SK-N-SH (cell line): ENCODE data around the gene DPAGT1. TPM values are rescaled to one million over a fixed set of nuclear protein-coding genes. Genes with fewer than 3 reads are reported as not detected.
A peak's percentile ranks its signal among the peaks of the same experiment; 100 is the strongest.

Experiments used
- CTCF ChIA-PET: fragments of 300-600, 350-600 bp; formaldehyde crosslinking; extraction: SDS; loops from one replicate; lab custom pipeline; 2021; lab: Yijun Ruan, JAX
- POLR2A ChIA-PET: fragments of 350-600 bp; sonication (Branson Sonifier 250); formaldehyde crosslinking; extraction: SDS; loops from one replicate; lab custom pipeline; 2020; ENCODE audit warnings: antibody characterized with exemption, inconsistent platforms; lab: Yijun Ruan, JAX
- DNase-seq: peaks from one replicate; pipeline ENCODE4 v3.0.0; 2012
- H2AFZ ChIP-seq: fragments of 200-600 bp; sonication (generic); 2 replicates; pipeline ENCODE4 v1.8.1; 2016; ENCODE audit warnings: antibody characterized with exemption, mild to moderate bottlenecking, low read depth
- H3F3A ChIP-seq: fragments of 200-600 bp; sonication (generic); replicated peaks from 2 replicates; pipeline ENCODE3; 2016; ENCODE audit warnings: antibody characterized with exemption, mild to moderate bottlenecking; ENCODE audit not compliant: insufficient read depth
- H3K27ac ChIP-seq, 2 experiments: fragments of 200-500 bp in 1 of 2; fragments of 200-600 bp in 1 of 2; sonication (Bioruptor generic) in 1 of 2; sonication (generic), shearing (Covaris generic) in 1 of 2; 2 replicates each; pipeline versions ENCODE4 v1.5.1 to v1.6.1; 2014 to 2016; ENCODE audit warnings: low read depth in 2 of 2, inconsistent platforms in 1 of 2, low read length in 1 of 2, mild to moderate bottlenecking in 1 of 2, mixed read lengths in 1 of 2
- H3K27me3 ChIP-seq: fragments of 200-600 bp; sonication (generic), shearing (Covaris generic); 2 replicates; pipeline ENCODE4 v1.6.1; 2016; ENCODE audit warnings: mixed run types; ENCODE audit not compliant: insufficient read depth
- H3K36me3 ChIP-seq, 2 experiments: fragments of 200-500 bp in 1 of 2; fragments of 200-600 bp in 1 of 2; sonication (Bioruptor generic) in 1 of 2; sonication (generic) in 1 of 2; replicated peaks in 1 of 2; 2 replicates each; pipeline versions ENCODE3 to v1.5.1; 2014 to 2016; ENCODE audit warnings: low read length in 1 of 2, mild to moderate bottlenecking in 1 of 2; ENCODE audit not compliant: insufficient read depth in 2 of 2, control insufficient read depth in 1 of 2
- H3K4me1 ChIP-seq, 2 experiments: fragments of 200-500 bp in 1 of 2; fragments of 200-600 bp in 1 of 2; sonication (Bioruptor generic) in 1 of 2; sonication (generic), shearing (Covaris generic) in 1 of 2; 2 replicates each; pipeline versions ENCODE4 v1.5.1 to v1.6.1; 2014 to 2016; ENCODE audit warnings: low read depth in 1 of 2, low read length in 1 of 2, mixed run types in 1 of 2; ENCODE audit not compliant: insufficient read depth in 2 of 2, control insufficient read depth in 1 of 2
- H3K4me2 ChIP-seq: fragments of 200-600 bp; sonication (generic), shearing (Covaris generic); 2 replicates; pipeline ENCODE4 v1.6.1; 2017; ENCODE audit warnings: mixed run types
- H3K4me3 ChIP-seq, 2 experiments: fragments of 200-500 bp in 1 of 2; fragments of 200-600 bp in 1 of 2; sonication (Bioruptor generic) in 1 of 2; sonication (generic), shearing (Covaris generic) in 1 of 2; 2 replicates each; pipeline versions ENCODE4 v1.5.1 to v1.8.1; 2014 to 2016; ENCODE audit warnings: low read depth in 2 of 2, inconsistent platforms in 1 of 2, low read length in 1 of 2, mild to moderate bottlenecking in 1 of 2, mixed read lengths in 1 of 2, moderate library complexity in 1 of 2
- H3K79me2 ChIP-seq: fragments of 200-600 bp; sonication (generic); 2 replicates; pipeline ENCODE4 v1.8.1; 2017; ENCODE audit warnings: mild to moderate bottlenecking; ENCODE audit not compliant: insufficient read depth
- H3K9ac ChIP-seq: fragments of 200-600 bp; sonication (generic); 2 replicates; pipeline ENCODE4 v1.6.1; 2017; ENCODE audit warnings: mixed run types
- H3K9me2 ChIP-seq: fragments of 200-600 bp; sonication (generic); 2 replicates; pipeline ENCODE4 v1.6.1; 2017; ENCODE audit warnings: mixed run types
- H3K9me3 ChIP-seq: fragments of 200-600 bp; sonication (generic); 2 replicates; pipeline ENCODE4 v1.6.1; 2017; ENCODE audit warnings: mixed run types, mild to moderate bottlenecking, moderate library complexity
- H4K20me1 ChIP-seq: fragments of 200-600 bp; sonication (generic); 2 replicates; pipeline ENCODE4 v1.6.1; 2017; ENCODE audit warnings: mild to moderate bottlenecking, mixed run types; ENCODE audit not compliant: insufficient read depth
- CTCF ChIP-seq: fragments of 200-600 bp; sonication (generic); IDR thresholded peaks from 2 replicates; pipeline ENCODE4 v1.6.1; 2017; ENCODE audit warnings: antibody characterized with exemption, mild to moderate bottlenecking, moderate library complexity
- FOSL2 ChIP-seq: IDR thresholded peaks from 2 replicates; pipeline ENCODE4 v1.4.0; 2012; ENCODE audit warnings: low read depth, mild to moderate bottlenecking, moderate library complexity, borderline replicate concordance
- GATA2 ChIP-seq: sonication (generic); formaldehyde crosslinking; IDR thresholded peaks from 2 replicates; pipeline ENCODE4 v1.5.0; 2020; ENCODE audit warnings: mild to moderate bottlenecking, missing genetic modification reagents
- JUND ChIP-seq: IDR thresholded peaks from 2 replicates; pipeline ENCODE4 v1.4.0; 2012
- MAX ChIP-seq: IDR thresholded peaks from 2 replicates; pipeline ENCODE4 v1.4.0; 2012; ENCODE audit warnings: low read depth
- MEF2A ChIP-seq: IDR thresholded peaks from 2 replicates; pipeline ENCODE4 v1.4.0; 2012; ENCODE audit warnings: low read depth, borderline replicate concordance
- NFIC ChIP-seq: IDR thresholded peaks from 2 replicates; pipeline ENCODE4 v1.4.0; 2012; ENCODE audit warnings: borderline replicate concordance
- NRF1 ChIP-seq: IDR thresholded peaks from 2 replicates; pipeline ENCODE4 v1.6.1; 2012; ENCODE audit warnings: low read depth, mild to moderate bottlenecking, low read length
- PBX3 ChIP-seq: IDR thresholded peaks from 2 replicates; pipeline ENCODE4; 2012
- RAD21 ChIP-seq: IDR thresholded peaks from 2 replicates; pipeline ENCODE4 v1.6.1; 2012; ENCODE audit warnings: mild to moderate bottlenecking, low read length
- RCOR1 ChIP-seq: fragments of 150-350 bp; IDR thresholded peaks from 2 replicates; pipeline ENCODE4 v1.6.1; 2017; ENCODE audit warnings: antibody characterized with exemption, low read length
- SIN3A ChIP-seq: IDR thresholded peaks from 2 replicates; pipeline ENCODE4 v1.6.1; 2012; ENCODE audit warnings: low read depth, mild to moderate bottlenecking, low read length, moderate library complexity, borderline replicate concordance
- TAF1 ChIP-seq: IDR thresholded peaks from 2 replicates; pipeline ENCODE4 v1.6.1; 2012; ENCODE audit warnings: low read depth, mild to moderate bottlenecking, low read length, moderate library complexity, borderline replicate concordance
- WGBS: methylation state at CpG from one replicate; pipeline ENCODE4 v1.1.6; 2017; ENCODE audit warnings: low lambda C conversion rate; 5-methylcytosine and 5-hydroxymethylcytosine counted together
- polyA plus RNA-seq, 3 experiments: library from polyadenylated mRNA; depleted of rRNA; stranded (reverse); fragments of >200 nt; gene quantifications; 2 replicates each; pipeline ENCODE4 v1.2.3, GENCODE V29; 2012
- TF ChIP-seq, protein P1 (sequence below): fragments of 150-350 bp; IDR thresholded peaks from 2 replicates; pipeline ENCODE4 v1.6.1; 2017; ENCODE audit warnings: antibody characterized with exemption, low read length, low read depth, borderline replicate concordance

Gene DPAGT1
- polyA plus RNA-seq, 1 of the 3 experiments (the other 2 are of a cell fraction) = 99.5 TPM

DNA sequence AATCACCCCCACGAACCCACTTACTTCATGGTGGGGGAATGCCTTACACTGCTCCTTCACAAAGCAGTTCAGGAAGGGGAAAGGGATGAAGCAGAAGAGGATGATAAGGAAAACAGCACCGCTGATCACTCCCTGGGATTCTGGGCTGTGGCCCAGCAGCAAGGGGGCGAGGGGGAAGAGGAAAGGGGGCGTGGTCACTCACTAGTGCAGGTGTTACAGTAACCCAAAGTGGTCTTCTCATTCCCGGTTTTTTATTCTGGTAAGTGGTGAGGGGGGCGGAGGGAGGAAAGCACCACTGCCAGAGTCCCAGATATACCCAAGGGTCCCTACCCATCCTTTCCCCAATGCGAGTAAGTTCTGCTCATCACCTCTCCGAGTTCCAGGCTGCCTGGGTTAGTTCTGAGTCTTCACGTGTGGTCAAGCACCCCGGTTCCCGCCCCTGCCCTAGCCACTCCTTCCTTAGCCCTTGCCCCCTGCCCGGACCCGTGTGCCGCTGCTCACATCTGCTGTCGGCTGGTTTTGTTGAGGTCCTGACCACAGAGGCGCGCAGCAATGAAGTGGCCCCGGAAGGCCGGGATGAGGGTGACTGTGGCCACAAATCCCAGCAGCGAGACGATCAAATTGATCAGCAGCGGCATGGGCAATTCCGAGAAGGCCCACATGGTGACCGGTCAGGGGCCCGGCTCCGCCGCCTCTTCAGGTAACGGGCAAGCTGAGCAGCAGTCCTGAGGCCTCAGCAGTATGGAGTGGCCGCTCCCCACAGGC, 477 bp downstream of the DPAGT1 start:
- Histone ChIP-seq H3K27ac (peak overlapping the region; percentile 93 to 97), H3K4me1 (peaks cover 13 to 21% of the 10 kb centered on the region in 2 experiments; a peak in 3 of 4 replicates), H3K9me3 (no peaks in the 10 kb centered on the region), H2AFZ (peak overlapping the region; percentile 77), H3F3A (peaks cover 41% of the 10 kb centered on the region), H3K27me3 (no peaks in the 10 kb centered on the region), H4K20me1 (no peaks in the 10 kb centered on the region), H3K4me3 (peak overlapping the region; percentile 80 to 90), H3K4me2 (peak overlapping the region; percentile 98), H3K9me2 (no peaks in the 10 kb centered on the region), H3K36me3 (peaks cover 14 to 26% of the 10 kb centered on the region in 2 experiments), H3K9ac (peak overlapping the region; percentile 78), H3K79me2 (peaks cover 37% of the 10 kb centered on the region)
- 2% methylated on average over 15 of the region's 29 CpGs for WGBS
- POLR2A ChIA-PET = interaction anchor here (0.7 to 1.6 kb wide), 5 partner anchors 16 to 237 kb away, joined by 3 to 6 read pairs (median 3); partner anchors contain the start of genes HMBS, HYOU1 and MCAM
- no peak for TF ChIP-seq RCOR1
- 0 out of 2 replicates have a peak, but pooled peaks have one; percentile 15 for TF ChIP-seq TAF1
- peak; percentile 28; the same call in 1 of the 2 replicates for TF ChIP-seq CTCF
- TF ChIP-seq PBX3 = no peak
- CTCF ChIA-PET = interaction anchor here (0.6 to 1.9 kb wide), 8 partner anchors 10 to 273 kb away, joined by 3 to 13 read pairs (median 4); partner anchors contain the start of gene CBL
- DNase-seq = peak; percentile 47

DNA sequence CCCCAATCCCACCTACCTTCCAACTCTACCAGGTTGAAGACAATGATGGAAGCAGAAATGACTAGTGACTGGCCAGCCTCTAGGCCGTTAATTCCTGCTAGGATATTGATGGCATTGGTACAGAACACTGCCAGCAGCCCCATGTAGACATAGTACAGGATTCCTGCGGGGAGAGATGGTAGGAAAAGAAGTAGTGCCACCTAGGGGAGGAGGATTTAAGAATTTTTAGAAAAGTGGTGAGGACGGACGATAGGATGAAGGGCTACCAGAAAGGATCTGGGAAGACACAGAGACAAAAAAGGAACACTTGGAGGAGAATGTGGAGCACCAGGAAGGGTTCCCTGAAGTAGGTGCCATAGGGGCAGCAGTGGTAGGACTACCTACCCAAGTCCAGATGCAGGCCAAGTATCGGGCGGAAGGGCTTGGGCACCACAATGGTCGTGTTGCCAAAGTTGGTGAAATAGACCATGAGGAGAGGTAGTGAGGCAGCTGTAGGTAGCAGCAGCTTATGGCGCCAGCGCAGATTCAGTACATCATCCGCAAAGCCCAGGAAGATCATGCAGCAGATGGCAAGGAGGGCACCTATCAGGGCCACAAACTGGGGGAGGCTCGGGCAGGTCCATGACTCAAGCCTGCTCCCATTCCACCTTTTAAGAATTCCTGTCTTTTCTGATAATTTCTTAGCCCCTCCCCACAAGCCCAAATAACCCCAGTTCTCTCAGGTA, 1.2 kb downstream of the DPAGT1 start:
- Histone ChIP-seq H3K9ac (peak overlapping the region; percentile 78), H3K9me3 (no peaks in the 10 kb centered on the region), H3K4me2 (peak overlapping the region; percentile 98), H4K20me1 (no peaks in the 10 kb centered on the region), H3K79me2 (peaks cover 37% of the 10 kb centered on the region), H3K4me3 (peak overlapping the region; percentile 80 to 90), H2AFZ (peak overlapping the region; percentile 77; the same call in 1 of the 2 replicates), H3K36me3 (peaks cover 16 to 26% of the 10 kb centered on the region in 2 experiments), H3K4me1 (peaks cover 13 to 18% of the 10 kb centered on the region in 2 experiments; a peak in 3 of 4 replicates), H3K27me3 (no peaks in the 10 kb centered on the region), H3F3A (peaks cover 44% of the 10 kb centered on the region), H3K9me2 (no peaks in the 10 kb centered on the region), H3K27ac (peak overlapping the region; percentile 93 to 97; a peak in 3 of 4 replicates)
- DNase-seq = peak; percentile 53
- WGBS = 13% methylated on average over 11 of the region's 11 CpGs
- POLR2A ChIA-PET = no interaction called here
- CTCF ChIA-PET = interaction anchor here (0.7 to 1.1 kb wide), 4 partner anchors 33 to 81 kb away, joined by 3 to 4 read pairs (median 3); partner anchors contain the start of gene VPS11
- TF ChIP-seq JUND = no peak
- peak; percentile 63 for TF ChIP-seq RAD21
- TF ChIP-seq, protein P1, sequence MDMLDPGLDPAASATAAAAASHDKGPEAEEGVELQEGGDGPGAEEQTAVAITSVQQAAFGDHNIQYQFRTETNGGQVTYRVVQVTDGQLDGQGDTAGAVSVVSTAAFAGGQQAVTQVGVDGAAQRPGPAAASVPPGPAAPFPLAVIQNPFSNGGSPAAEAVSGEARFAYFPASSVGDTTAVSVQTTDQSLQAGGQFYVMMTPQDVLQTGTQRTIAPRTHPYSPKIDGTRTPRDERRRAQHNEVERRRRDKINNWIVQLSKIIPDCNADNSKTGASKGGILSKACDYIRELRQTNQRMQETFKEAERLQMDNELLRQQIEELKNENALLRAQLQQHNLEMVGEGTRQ = no peak
- TF ChIP-seq PBX3 = no peak
- TF ChIP-seq NRF1 = no peak
- 0 out of 2 replicates have a peak, but pooled peaks have one; percentile 10 for TF ChIP-seq RCOR1
- TF ChIP-seq SIN3A = 0 out of 2 replicates have a peak, but pooled peaks have one; percentile 47
- no peak for TF ChIP-seq NFIC
- TF ChIP-seq TAF1 = no peak
- TF ChIP-seq MAX = 0 out of 2 replicates have a peak, but pooled peaks have one; percentile 46
- no peak for TF ChIP-seq FOSL2
- no peak for TF ChIP-seq GATA2 (CRISPR knock-in tag)
- TF ChIP-seq CTCF = peak; percentile 69
- TF ChIP-seq MEF2A = no peak
